ENCODE results near the gene CADPS.

Gene CADPS

GRCh38 chr3:62600033-62600432 is 275.2 kb downstream of the CADPS start:
- Histone ChIP-seq H3K4me1 (ENCODE audit: insufficient read depth, low read length, severe bottlenecking) (no peaks in the 10 kb centered on the region), H3K27me3 (ENCODE audit: insufficient read depth, low read length) (no peaks in the 10 kb centered on the region), H3K27ac (ENCODE audit: low read depth, low read length, poor library complexity, severe bottlenecking) (no peak overlapping the region), H3K9me2 (ENCODE audit: low read depth, low read length) (no peaks in the 10 kb centered on the region), H3K4me3 (ENCODE audit: low read depth, low read length, poor library complexity, severe bottlenecking) (no peak overlapping the region), H3K79me2 (ENCODE audit: insufficient read depth, low read length) (no peaks in the 10 kb centered on the region), H3K9me3 (ENCODE audit: low read length) (no peaks in the 10 kb centered on the region), H3F3A (ENCODE audit: insufficient read depth, low read length) (no peaks in the 10 kb centered on the region), H3K4me2 (ENCODE audit: low read length) (no peak overlapping the region), H2AFZ (ENCODE audit: low read length) (no peak overlapping the region), H3K36me3 (ENCODE audit: insufficient read depth, low read length) (no peaks in the 10 kb centered on the region), H3K9ac (ENCODE audit: low read length) (no peak overlapping the region), H4K20me1 (ENCODE audit: insufficient read depth, low read length) (no peaks in the 10 kb centered on the region)
- TF ChIP-seq EZH2 (IDR thresholded peaks at IDR 0.05; ENCODE audit: borderline replicate concordance, low read length): no peak
- no peak for TF ChIP-seq CTCF (IDR thresholded peaks at IDR 0.05; ENCODE audit: low read length)

- H3K9me2 ChIP-seq (ENCODE audit: low read depth, low read length): no peaks in the 10 kb centered on the region
- no peaks in the 10 kb centered on the region for H3K79me2 ChIP-seq (ENCODE audit: insufficient read depth, low read length)
- no peak overlapping the region for H3K4me3 ChIP-seq (ENCODE audit: low read depth, low read length, poor library complexity, severe bottlenecking)
- no peaks in the 10 kb centered on the region for H3K9me3 ChIP-seq (ENCODE audit: low read length)
- no peak overlapping the region for H3K9ac ChIP-seq (ENCODE audit: low read length)
- no peaks in the 10 kb centered on the region for H3F3A ChIP-seq (ENCODE audit: insufficient read depth, low read length)
- H3K27ac ChIP-seq (ENCODE audit: low read depth, low read length, poor library complexity, severe bottlenecking): no peak overlapping the region
- H2AFZ ChIP-seq (ENCODE audit: low read length): no peak overlapping the region
- no peaks in the 10 kb centered on the region for H3K4me1 ChIP-seq (ENCODE audit: insufficient read depth, low read length, severe bottlenecking)
- no peaks in the 10 kb centered on the region for H3K27me3 ChIP-seq (ENCODE audit: insufficient read depth, low read length)
- H3K36me3 ChIP-seq (ENCODE audit: insufficient read depth, low read length): no peaks in the 10 kb centered on the region
- TF ChIP-seq CTCF (IDR thresholded peaks at IDR 0.05; ENCODE audit: low read length) (no peak), EZH2 (IDR thresholded peaks at IDR 0.05; ENCODE audit: borderline replicate concordance, low read length) (no peak)
- H3K4me2 ChIP-seq (ENCODE audit: low read length): no peak overlapping the region
- H4K20me1 ChIP-seq (ENCODE audit: insufficient read depth, low read length): no peaks in the 10 kb centered on the region
Observed at GRCh38 chr3:62597491-62597890, 277.7 kb downstream of the CADPS start.

GRCh38 chr3:62592408-62592807 is 282.8 kb downstream of the CADPS start:
- no peak overlapping the region for H3K4me3 ChIP-seq (ENCODE audit: low read depth, low read length, poor library complexity, severe bottlenecking)
- no peak overlapping the region for H3K27ac ChIP-seq (ENCODE audit: low read depth, low read length, poor library complexity, severe bottlenecking)
- no peaks in the 10 kb centered on the region for H4K20me1 ChIP-seq (ENCODE audit: insufficient read depth, low read length)
- no peak overlapping the region for H3K4me2 ChIP-seq (ENCODE audit: low read length)
- H3F3A ChIP-seq (ENCODE audit: insufficient read depth, low read length): no peaks in the 10 kb centered on the region
- no peak overlapping the region for H3K9ac ChIP-seq (ENCODE audit: low read length)
- no peaks in the 10 kb centered on the region for H3K27me3 ChIP-seq (ENCODE audit: insufficient read depth, low read length)
- no peaks in the 10 kb centered on the region for H3K9me2 ChIP-seq (ENCODE audit: low read depth, low read length)
- H3K79me2 ChIP-seq (ENCODE audit: insufficient read depth, low read length): no peaks in the 10 kb centered on the region
- no peaks in the 10 kb centered on the region for H3K4me1 ChIP-seq (ENCODE audit: insufficient read depth, low read length, severe bottlenecking)
- H2AFZ ChIP-seq (ENCODE audit: low read length): no peak overlapping the region
- TF ChIP-seq CTCF (IDR thresholded peaks at IDR 0.05; ENCODE audit: low read length) (no peak), EZH2 (IDR thresholded peaks at IDR 0.05; ENCODE audit: borderline replicate concordance, low read length) (no peak)
- no peaks in the 10 kb centered on the region for H3K36me3 ChIP-seq (ENCODE audit: insufficient read depth, low read length)
- H3K9me3 ChIP-seq (ENCODE audit: low read length): no peaks in the 10 kb centered on the region

All from OCI-LY1 (cell line).